ENCODE measurements around the gene TRAF3. TPM values are rescaled to one million over a fixed set of nuclear protein-coding genes. Genes with fewer than 3 reads are reported as not detected.
A peak's percentile ranks its signal among the peaks of the same experiment; 100 is the strongest.
"Not testable (repeated sequence)": the region's sequence is repeated elsewhere in the genome, so short reads cannot be mapped to it uniquely, and the experiment has no call there.

TRAF3 gene
- polyA plus RNA-seq, 5 donors = 10.5 to 13.1 (median 10.9) TPM

DNA sequence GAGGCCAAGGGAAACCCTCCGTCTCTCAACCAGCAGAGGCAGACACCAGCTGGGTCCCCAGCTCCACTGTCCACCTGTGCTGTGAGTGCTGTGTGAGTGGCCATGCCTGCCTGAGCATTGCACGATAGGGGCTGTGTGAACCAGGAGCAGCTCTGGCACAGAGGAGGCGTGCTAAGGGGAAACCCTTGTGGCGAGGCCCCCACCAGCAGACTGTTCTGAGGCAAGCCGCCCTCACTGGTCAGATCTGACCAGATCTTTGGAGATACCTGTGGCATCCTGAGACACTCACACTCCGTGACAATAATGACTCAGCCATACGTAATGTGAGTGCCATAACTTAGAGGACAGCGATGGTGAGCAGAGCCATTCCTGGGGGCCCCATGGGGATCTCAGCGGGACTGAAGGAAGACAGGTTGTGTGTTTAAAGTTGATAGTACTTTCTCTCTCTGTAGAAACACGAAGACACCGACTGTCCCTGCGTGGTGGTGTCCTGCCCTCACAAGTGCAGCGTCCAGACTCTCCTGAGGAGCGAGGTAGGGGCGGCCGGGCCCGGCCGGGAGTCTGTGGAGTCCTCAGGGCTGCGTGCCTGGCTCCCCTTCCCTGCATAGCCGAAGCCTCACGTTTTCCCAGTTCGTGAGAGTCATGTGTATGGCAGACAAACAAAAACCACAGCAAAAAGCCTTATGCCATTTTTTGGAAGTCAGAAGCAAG lies 108.6 kb downstream of the TRAF3 start:
- no peak for DNase-seq

DNA sequence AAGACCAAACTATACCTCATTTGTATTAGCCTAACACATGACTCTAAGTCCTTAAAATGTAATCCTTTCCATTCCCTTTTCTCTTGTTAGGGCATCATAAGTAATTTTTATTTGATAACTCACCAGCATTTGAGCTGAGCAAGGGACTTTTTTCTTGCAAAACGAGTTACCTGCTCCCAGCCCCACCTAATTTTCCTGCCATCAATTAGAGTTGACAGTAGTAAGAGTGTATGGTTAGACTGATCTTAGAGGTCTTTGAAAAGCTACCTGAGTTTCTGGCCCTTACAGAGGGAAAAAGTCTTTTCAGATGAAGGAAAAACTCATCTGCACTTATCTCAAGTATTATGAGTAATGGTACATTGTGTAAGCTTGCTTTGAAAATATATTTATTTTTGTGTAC lies 111.5 kb downstream of the TRAF3 start:
- DNase-seq = no peak

GRCh38 chr14:102889615-102890014 lies 112.4 kb downstream of the TRAF3 start:
- DNase-seq = no peak

DNA sequence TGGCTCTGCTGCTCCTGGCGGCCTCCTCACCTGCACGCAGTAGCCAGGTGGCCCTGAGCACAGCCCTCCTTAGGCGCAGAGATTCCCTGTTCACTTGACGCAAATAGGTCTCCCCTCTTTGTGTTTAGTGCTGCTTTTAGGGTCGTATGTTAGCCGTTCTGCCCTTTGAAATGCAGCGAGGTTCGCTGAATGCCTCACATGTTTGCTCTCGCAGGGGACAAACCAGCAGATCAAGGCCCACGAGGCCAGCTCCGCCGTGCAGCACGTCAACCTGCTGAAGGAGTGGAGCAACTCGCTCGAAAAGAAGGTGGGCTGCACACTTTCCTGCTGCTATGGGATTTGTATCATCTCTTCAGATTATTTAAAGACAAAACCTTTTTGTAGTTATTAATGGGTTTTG lies 113.9 kb downstream of the TRAF3 start:
- DNase-seq = no peak

DNA sequence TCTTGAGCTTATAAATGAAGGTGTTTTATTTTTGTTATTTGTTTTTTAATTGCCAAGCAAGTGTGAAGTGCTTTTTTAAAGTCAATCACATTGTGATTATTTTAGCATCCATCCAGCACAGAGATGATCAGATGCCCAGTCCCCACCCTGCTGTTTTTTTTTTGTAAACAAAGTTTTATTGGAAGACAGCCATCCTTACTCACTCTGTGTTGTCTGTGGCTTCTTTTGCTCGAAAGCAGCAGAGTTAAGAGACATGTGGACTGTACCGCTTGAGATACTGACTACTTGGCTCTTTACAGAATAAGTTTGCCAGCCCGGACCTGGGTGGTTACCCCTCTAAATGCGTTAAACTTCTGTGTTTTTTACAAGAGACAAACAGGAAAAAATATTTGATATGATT lies 114.3 kb downstream of the TRAF3 start:
- DNase-seq = no peak

- no peak for DNase-seq
Observed at GRCh38 chr14:102892651-102893050, 115.4 kb downstream of the TRAF3 start.

GRCh38 chr14:102893452-102893851 lies 116.2 kb downstream of the TRAF3 start:
- DNase-seq = peak; percentile 55 to 75

DNA sequence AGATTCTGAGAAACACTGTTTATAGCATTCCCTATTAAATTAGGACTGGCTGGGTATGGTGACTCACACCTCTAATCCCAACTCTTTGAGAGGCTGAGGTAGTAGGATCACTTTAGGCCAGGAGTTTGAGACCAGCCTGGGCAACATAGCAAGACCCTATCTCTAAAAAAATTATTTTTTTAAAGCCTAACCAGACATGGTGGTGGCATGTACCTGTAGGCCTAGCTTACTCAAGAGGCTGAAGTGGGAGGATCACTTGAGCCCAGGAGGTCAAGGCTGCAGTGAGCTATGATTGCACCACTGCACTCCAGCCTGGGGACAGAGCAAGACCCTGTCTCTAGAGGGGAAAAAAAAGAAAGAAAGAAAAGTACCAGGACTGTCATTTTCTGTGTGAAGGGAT lies 119.5 kb downstream of the TRAF3 start:
- DNase-seq = not testable (repeated sequence)

GRCh38 chr14:102897299-102898027 lies 120.2 kb downstream of the TRAF3 start:
- no peak for DNase-seq

- no peak for DNase-seq
Observed at GRCh38 chr14:102898298-102898697, 121.0 kb downstream of the TRAF3 start.

DNA sequence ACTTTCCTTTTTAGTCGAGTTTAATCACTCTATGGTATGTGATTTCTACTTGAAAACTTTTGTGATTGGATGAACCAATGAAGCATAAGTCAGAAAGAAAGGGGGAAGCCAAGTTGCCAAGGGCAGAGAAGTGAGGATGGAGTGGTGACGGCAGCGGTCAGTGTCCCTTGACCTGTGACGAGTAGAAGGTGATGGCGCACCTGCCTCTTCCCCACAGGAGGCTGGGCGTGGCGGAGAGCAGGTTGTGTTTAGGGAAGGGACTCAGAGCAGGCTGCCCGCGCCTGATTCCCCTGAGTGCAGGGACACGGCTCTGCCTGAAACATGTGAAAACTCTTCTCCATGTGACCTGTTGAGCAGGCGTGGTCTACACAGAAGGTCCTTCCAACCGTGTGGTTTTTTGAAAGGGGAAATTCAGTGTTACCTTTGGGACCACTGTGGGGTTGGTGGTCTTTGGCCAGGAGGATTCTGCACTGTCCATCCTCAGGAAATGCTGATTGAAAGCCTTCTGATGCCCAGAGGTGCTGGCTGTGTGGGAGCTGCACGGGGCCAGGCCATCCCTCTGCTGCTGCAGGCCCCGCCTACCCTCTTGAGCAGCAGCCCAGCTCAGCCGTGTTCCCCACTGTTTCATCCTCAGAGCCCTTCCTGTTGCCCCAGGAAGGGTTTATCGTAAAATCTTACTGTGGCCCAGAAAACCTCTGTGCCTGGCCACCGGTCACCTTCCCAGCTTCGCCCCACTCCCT lies 121.7 kb downstream of the TRAF3 start:
- DNase-seq = no peak

DNA sequence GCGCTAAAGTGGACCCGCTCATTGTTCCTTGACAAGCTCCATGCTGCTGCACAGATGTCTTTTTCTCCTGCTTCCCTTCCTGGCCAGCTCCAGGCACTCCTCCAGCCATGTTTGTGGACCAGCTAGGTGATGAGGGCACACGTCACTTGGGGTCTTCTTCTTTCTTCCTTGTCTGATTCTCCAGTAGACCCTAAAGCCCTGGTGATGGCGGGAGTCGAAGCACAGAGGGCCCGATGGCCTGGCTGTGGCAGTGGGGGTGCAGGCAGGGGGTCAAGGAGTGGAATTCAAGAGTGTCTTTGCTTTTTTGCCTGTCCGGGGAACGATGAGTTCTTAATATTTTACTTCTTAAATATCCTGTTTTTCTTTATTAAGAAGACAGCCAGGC lies 122.3 kb downstream of the TRAF3 start:
- no peak for DNase-seq

- peak in 1 of 2 donors; percentile 28 for DNase-seq
Observed at GRCh38 chr14:102900631-102901571, 123.7 kb downstream of the TRAF3 start.

GRCh38 chr14:102901633-102902032 lies 124.4 kb downstream of the TRAF3 start:
- no peak for DNase-seq

DNA sequence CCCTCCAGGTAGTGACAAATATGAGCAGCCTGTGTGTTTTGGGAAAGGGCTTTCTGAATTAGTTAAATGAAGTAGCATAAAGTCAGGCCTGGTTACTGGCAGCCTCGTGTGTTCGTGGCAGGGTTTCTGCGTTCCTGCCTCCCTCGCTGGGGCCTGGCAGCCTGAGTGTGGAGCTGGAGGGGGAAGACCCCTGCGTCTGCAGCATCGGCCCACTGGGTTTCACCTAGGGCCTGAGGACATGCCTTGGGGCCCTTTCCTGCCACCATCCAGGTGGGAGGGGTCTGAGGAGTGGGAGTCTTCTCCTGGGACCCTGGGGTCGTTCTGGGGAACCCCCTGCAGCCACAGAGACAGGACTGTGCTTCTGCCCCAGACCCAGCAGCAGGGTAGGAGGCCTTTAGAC lies 124.8 kb downstream of the TRAF3 start:
- DNase-seq = no peak

- no peak for DNase-seq
Observed at GRCh38 chr14:102902523-102903247, 125.4 kb downstream of the TRAF3 start.

- no peak for DNase-seq
Observed at GRCh38 chr14:102903248-102903888, 126.1 kb downstream of the TRAF3 start.

DNA sequence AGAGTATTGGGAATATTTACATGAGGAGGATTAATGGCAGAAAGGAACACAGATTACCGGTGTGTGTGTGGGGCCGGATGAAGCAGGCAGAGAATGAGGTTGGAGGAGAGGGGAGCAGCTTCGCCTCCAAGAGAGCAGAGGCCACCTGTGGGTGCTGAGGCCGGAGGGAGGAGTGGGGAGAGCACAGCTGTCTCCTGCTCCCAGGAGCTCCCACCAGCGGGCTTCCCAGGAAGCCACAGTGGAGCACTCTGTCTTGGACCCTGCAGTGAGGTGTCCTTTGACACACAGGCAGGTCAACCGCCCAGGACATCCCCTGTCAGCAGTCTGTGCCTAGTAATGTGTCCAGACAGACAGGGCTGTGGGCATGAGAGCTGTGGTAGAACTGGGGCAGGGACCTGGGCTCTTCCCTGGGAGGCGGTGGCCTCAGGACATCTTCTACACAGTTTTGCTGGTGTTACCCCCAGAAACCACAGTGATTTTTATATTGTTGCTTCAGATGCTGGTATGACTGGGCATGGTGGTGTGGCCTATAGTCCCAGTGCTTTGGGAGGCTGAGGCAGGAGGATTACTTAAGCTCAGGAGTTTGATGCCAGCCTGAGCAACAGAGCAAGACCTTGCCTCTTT lies 126.8 kb downstream of the TRAF3 start:
- no peak for DNase-seq

GRCh38 chr14:102905116-102906108 lies 128.2 kb downstream of the TRAF3 start:
- DNase-seq = no peak
